ENCODE results near the gene SLC39A11.

SLC39A11 gene

DNA sequence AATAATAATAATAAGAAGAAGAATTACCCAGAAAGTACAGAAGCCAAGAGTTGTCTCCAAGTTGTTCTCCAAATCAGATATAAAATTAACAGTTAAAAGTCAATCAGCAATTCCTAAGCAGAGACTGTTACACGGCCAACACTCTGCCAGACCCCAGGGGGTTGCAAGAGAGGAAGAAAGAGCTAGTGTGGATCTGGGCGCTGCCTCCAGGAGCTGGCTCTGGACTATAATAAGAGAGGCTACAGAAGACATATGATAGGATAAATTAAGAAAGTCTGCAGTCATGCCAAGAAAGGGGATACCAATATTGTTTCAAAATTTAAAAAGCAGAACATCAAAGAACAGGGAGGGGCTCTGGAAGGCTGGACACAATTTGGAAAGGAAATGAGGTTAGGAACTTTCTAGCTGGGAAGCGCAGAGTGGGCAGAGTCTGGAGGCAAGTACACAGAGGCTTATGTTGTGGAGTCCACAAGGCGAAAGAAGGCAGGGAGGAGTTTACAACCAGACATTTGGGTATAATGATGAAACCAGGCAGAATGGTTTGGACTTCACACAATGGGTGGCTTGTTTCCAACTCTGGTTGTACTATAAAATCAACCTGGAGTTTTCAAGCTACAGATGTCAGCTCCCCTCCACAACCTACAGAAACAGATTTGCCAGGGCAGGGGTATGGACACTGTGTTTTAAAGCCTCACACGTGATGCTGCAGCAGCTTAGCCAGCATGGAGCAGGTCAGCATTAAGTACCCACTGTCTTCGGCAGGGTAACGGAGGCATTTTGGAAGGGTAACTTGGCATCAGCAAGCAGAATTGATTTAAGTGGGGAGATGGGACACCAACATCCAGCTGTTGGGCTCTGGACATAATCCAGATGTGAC lies 49.4 kb downstream of the SLC39A11 start:
- DNase-seq (ENCODE audit: low read depth in 3 of 3) = no peak

DNA sequence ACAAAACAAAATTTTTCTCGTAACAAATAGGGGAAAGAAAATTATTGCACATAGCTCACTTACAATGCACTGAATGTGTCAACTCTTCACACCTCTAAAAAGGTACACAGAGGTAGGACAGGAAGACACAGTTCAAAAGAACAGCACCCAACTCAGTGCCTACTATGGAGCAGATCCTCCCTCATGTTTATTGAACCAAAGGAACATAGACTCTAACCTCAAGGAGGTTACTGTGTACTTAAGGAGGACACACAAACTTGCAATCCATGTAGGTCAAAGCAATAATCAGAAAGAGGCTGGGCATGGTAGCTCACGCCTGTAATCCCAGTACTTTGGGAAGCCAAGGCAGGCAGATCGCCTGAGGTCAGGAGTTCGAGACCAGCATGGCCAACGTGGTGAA lies 50.3 kb downstream of the SLC39A11 start:
- no peak for DNase-seq (ENCODE audit: low read depth in 3 of 3)

DNA sequence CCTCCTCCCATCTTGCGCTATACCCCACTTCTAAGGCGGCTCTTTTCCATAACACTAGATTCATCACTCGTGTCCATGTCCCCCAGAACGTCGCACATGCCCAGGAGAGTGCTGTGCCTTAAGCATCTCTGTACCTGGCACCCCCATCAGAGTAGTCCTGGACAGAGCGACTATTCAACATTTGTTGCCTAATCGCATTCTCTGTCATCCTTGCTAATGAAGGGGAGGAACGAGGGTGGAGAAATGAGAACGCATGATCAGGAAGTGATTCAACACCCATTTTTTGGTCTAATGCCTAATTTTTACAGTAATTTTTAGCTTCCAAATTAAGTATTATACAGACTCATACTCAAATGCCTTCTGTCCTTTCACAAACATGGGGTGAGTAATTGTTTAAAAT lies 53.2 kb downstream of the SLC39A11 start:
- DNase-seq (ENCODE audit: low read depth in 3 of 3) = no peak

DNA sequence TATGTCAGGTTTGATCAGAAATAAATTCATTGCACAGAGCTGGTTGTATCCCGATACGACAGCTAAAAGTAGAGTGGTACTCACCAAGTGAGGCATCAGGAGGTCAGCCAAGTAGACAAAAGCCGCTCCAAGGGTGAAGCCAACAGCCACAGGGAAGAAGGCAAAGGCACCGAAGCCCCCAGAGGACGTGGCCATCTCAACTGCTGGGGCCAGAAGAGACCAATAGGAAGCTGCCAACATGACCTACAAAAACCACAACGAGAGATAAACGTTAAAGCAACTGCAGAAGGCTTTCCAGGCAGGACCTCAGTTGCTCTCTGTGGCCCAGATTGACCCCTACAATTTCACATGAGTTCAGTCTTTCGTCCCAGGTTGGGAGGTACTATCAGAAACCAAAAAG lies 61.0 kb downstream of the SLC39A11 start:
- DNase-seq (ENCODE audit: low read depth in 3 of 3) = no peak

DNA sequence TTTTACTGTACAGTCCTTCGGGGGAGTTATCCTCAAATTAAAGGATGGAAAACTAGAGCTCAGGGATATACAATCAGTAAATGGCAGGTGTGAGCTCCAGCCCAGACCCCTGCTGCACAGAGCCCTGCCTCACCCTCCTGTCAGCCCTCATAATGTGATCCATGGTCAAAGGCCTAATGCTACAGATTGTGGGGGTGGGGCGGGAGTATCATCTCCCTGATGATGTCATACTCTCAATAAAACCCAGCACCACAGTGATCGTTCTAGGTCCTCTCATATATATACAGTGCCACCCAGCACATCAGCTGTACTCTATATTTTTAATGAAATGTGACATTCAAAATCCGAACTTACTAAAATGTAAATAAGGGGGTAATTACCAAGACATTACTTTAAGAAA lies 61.5 kb downstream of the SLC39A11 start:
- no peak for DNase-seq (ENCODE audit: low read depth in 3 of 3)

DNA sequence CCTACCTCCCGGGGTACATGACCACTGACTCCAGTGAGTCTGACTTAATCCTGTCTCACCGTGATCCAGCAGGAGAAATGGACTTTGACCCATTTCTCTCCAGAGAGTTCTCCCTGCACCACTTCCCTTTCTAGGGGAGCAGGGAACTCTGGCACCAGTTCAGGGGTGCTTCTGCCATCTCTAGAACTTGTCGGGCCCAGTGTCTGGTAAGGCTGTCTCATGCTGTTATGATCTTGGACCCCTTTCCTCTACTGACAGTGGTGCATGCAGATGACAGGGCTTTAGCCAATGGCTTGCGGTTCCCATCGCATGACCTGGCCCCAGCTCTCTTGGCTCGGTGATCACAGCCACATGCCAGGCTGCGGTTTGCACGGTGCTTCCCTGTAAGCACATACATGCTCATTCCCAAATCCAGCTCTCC lies 62.0 kb downstream of the SLC39A11 start:
- DNase-seq (ENCODE audit: low read depth in 3 of 3) = no peak

DNA sequence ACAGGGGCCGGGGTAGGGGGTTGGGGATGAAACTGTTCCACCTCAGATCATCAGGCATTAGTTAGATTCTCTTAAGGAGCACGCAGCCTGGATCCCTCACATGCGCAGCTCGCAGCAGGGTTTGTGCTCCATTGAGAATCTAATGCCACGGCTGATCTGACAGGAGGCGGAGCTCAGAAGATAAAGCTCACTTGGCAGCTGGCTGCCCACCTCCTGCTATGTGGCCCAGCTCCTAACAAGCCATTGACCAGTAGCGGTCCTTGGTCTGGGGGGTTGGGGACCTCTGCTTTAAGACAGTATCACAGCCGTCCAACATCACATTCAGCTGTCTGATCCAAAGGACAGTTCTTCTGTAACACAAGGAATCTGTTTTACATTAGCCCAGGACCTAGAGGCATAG lies 62.5 kb downstream of the SLC39A11 start:
- DNase-seq (ENCODE audit: low read depth in 3 of 3) = no peak

DNA sequence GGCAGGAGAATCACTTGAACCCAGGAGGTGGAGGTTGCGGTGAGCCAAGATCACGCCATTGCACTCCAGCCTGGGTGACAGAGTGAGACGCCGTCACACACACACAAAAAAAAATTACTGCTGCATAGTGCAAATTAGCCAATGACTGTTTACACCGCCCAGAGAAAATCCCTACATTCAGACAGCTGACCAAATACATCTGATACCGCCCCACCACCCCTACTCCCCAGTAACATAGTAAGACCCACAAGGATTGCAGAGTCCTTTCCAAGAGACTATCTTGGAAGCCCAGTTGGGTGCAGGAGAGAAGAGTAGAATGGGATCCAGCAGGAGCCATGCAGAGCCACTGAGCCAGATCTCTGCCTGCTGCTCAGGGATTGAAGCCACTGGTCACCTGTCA lies 63.5 kb downstream of the SLC39A11 start:
- DNase-seq (ENCODE audit: low read depth in 3 of 3) = no peak

DNA sequence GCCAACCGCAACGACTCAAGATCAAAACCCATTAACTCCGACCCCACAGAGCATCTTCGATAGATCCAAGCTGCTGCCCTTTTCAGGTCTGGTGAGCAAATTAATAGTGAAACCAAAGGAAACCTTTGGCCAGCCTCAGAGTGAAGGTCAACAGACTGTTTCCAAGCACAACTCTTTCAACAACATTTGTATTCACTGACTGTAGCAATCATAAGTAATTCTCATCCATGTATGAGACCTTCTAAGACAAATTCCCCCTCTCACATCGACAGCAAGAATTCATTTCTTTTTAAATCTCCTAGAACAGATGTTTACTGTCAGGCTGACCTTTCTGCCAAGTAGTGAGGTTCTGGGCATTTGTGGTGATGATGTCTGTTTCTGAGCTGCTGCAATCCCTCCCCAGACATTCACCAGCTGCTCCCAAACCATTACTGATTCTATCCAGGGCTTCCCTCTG lies 64.2 kb downstream of the SLC39A11 start:
- no peak for DNase-seq (ENCODE audit: low read depth in 3 of 3)

DNA sequence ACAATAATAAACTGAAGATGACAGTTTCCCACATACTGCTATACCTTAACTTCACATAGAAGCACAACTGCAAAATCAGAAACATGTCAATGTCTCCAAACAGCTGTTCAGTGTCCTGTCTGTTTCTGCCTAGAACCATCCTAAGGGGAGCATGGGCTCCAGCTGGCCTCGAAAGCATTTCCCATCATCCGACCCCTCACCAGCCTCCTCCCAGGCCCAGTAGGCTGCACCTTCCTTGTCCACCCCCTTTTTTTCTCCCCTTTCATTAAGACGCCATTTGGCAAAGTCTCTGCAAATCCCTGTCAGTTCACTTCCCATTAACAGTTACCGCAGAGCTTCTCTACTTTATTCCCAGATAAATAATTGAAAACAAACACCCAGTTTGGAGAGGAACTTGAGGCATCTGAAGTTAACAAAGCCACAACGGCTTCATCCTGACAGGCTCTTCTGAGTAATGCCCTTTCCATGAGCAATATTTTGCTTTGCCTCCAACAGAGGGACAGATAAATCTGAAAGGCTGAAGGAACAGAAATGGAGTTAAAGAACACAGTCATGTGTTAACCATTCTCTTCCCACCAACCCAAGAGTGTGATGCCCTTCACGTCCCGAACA lies 65.3 kb downstream of the SLC39A11 start:
- DNase-seq (ENCODE audit: low read depth in 3 of 3) = no peak

DNA sequence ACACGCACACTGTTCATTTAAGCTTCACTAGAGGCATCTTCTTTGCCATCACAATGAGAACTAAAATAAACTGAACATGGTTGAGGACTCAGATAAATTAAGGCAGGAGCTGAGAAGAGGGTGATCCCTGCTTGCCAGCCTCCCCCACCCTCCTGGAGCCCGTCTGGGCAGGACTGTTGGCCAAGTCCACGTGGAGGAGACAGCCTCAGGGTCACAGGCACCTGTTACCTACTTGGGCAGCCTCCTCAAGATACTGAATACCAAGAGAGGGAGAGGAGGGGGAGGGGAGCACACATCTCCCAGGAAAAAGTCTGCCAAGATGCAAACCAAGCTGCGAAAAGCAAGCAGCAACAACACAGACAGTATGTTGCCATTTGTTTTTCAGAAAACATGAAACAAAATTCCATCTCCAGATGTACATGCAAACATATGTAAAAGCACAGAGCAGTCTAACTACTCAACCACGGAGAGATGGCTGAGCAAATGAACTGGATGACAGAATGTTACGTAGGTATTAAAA lies 67.4 kb downstream of the SLC39A11 start:
- no peak for DNase-seq (ENCODE audit: low read depth in 3 of 3)

DNA sequence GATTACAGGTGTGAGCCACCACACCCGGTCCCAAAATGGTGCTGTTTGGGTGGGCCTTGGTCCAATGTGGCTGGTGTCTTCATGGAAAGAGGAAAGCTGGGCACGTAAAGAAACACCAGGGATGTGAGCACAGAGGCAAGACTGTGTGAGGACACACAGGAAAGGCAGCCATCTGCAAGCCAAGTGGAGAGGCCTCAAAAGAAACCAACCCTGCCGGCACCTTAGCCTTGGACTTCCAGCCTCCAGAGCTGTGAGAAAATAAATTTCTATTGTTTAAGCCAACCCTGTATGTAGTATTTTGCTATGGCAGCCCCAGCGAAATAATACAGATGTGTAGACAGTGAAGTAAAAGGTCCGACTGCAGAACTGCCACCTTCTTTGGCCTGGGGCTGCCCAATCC lies 68.7 kb downstream of the SLC39A11 start:
- DNase-seq (ENCODE audit: low read depth in 3 of 3) = no peak

DNA sequence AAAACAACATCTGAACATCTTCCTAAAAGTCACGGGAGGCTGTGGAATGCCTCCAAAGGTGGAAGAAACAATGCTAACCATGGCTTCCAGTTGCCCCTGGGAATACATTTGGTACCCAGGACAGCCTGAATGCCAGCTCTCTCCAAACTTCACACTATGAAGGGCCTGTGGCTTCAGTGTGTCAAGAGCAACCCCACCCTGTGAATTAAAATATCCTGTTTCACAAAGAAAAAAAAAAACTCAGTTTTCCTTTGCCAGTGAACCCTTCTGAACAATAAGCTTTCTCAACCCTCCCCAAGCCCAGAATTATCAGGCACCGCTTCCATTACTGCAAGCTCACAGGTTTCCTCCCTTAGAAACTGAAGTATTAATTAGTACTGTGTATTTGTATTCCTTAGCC lies 69.8 kb downstream of the SLC39A11 start:
- DNase-seq (ENCODE audit: low read depth in 3 of 3) = no peak

DNA sequence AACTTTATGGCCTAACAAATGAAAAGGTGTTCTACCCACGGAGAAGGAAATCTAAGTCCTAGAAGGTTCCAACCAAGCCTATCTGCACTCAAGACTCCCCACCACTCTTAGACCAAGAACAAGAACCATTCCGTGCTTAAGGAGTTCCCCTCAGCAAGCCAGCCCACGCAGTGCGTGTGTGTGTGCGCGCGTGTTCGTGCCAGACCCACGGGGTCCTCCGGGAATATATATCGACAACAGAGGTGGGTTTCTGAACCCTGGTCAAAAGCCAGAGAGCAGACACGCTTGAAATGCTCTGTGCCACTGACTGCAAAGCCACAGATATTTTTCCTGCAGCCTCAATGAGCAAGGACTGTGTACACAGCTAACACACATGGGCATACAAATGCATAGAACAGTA lies 70.7 kb downstream of the SLC39A11 start:
- DNase-seq (ENCODE audit: low read depth in 3 of 3) = no peak

DNA sequence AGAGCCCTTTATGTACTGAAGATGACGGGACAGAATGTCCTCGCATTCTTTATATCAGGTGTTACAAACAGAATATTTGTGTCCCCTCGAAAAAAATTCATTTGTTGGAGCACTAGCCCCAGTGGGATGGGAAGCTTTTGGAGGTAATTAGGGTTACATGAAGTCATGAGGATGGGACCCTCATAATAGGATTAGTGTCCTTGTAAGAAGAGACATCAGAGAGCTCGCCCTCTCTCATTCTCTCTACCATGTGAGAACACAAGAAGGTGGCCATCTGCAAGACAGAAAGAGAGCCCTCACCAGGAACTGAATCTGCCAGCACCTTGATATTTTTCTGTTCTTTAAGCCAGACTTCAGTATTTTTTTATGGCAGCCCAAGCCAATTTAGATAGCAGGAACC lies 72.4 kb downstream of the SLC39A11 start:
- no peak for DNase-seq (ENCODE audit: low read depth in 3 of 3)

DNA sequence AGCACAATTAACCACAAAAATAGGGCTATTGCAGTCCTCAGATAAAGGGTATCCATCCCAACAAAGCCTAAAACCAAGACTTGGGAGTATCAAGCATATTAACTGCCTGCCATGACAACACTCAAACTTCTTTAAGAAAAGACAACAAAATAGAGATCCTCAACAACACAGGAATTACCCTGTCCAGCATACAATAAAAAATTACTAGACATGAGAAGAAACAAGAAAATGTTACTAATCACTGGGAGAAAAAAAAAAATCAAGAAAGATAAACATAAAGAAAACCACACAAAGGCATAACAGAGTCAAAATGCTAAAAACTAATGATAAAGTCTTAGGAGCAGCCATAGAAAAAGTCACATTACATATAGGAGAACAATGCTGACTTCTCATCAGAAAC lies 73.9 kb downstream of the SLC39A11 start:
- no peak for DNase-seq (ENCODE audit: low read depth in 3 of 3)

DNA sequence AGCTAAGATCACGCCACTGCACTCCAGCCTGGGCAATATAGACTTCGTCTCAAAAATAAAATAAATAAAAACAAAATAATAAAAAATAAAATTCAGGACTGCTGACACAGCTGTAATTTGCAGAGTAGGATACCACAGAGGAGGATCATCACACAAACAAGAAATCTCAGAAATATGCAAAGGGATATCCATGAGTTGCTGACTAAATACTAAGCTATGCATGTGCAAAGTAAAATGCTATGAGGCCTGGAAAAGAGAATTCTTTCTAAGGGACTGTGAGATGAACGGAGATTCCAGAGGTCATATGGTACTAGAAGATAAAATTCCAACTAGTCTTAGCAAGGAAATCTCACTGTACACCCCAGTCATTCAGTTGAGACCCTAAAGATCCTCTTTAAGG lies 74.8 kb downstream of the SLC39A11 start:
- no peak for DNase-seq (ENCODE audit: low read depth in 3 of 3)

DNA sequence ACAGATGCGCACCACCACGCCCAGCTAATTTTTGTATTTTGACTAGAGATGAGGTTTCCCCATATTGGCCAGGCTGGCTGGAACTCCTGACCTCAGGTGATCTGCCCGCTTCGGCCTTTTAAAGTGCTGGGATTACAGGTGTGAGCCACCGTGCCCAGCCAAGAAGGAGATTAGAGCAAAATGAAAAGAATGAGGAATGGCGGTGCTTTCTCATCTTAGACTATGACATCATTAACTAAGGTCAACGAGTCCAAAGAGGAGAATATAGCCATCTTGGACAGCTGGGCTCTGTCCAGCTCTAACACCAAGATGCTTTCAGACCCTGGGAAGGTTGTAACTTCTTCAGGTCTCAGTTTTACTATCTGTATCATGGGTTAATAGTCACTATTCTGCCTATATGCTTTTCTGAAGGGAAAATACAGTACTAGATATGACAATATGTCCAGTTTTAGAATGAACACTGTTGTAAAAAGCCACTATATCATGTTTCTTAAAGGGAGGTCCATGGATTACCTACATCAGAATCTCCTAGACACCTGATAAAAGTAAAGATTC lies 76.7 kb downstream of the SLC39A11 start:
- no peak for DNase-seq (ENCODE audit: low read depth in 3 of 3)

DNA sequence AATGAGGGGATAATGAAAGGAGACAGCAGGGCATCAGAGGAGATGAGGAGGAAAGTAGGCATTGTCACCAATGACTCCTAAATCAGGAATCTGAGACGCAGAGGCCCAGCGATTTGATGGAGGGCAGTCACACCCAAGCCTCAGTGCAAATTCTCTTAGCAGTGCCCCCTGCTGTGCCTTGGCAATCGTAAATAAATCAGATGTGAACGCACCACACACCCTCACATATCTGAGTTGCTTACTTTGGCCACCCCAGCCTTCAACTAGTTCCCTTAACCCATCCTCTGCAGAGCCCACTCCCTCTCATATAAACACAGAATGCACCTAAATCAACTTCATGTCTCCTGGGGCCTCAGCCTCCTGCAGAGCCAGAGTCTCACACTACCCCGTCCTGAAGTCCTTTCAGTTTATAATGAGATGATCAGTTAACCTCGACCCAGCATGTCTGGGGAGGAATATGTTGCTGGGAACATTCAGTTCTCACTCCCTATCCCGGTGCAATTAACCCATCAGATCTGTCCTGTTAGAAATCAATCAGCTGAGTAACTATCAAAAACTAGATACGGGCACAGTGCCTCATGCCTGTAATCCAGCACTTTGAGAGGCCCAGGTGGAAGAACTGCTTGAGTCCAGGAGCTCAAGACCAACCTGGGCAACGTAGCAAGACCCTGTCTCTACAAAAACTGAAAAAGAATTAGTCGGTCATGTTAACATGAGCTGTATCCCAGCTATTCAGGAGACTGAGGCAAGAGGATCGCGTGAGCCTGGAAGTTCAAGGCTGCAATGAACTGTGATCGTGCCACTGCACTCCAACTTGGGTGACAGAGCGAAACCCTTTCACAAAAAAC lies 78.4 kb downstream of the SLC39A11 start:
- no peak for DNase-seq (ENCODE audit: low read depth in 3 of 3)

DNA sequence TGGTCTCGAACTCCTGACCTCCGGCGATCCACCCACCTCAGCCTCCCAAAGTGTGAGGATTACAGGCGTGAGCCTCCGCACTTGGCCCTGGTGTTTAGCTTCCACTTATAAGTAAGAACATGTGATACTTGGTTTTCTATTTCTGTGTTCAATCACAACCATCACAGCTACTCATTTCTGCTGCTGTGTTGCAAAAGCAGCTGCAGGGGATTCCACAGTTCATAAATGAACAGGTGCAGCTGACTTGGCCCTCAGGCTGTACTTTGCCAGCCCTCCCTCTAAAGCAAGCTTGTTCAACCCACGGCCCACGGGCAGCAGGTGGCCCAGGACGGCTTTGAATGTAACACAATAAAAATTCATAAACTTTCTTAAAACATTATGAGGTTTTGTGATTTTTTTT lies 79.2 kb downstream of the SLC39A11 start:
- no peak for DNase-seq (ENCODE audit: low read depth in 3 of 3)

DNA sequence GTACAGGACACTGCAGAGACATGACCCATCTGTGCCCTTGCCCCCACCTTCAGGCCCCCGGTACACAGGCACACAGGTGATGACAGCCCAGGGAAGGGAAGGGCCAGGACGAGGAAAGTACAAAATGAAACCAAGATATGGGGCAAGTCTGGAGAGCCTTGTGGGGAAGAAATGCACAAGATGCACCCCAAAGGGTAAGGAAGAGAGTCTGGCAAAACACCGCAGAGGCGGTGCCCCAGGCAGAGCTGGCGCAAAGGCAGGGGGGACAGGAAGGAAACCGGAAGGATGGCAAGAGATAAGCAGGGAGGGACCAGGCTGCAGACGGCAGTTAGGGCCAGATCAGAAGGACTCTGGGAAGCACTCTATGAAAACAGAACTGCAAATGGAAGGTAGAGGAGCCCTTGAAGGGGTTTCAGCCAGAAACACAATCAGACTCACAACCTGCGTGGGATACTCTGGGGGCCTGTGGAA lies 81.4 kb downstream of the SLC39A11 start:
- DNase-seq (ENCODE audit: low read depth in 3 of 3) = no peak

DNA sequence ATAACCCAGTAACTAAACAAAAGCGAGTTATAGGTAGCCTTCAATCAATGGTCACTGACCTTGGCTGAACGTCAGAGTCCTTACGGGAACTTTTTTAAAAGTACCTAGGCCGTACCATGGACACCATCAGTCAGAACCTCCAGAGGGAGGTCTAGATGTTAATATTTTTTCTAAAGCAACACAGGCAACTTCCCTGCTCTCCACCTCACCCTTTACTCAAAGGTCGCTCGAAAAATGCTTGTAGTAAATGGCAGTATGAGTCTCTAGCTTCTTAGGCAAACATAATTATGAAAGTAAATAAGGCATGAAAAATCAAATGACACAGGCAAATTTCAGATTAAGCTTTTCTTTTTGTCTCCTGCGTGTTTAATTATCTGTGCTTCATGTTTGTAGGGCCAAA lies 82.1 kb downstream of the SLC39A11 start:
- DNase-seq (ENCODE audit: low read depth in 3 of 3) = no peak
